GM08714 (cell line): ENCODE results near the gene PRR30.

Experiments used
- H3K4me3 ChIP-seq: fragments of 200-500 bp; sonication (Bioruptor generic); 2 replicates; pipeline ENCODE4 v1.5.1; 2014; ENCODE audit warnings: mild to moderate bottlenecking, low read length, inconsistent platforms
- ZNF274 ChIP-seq: IDR thresholded peaks from 2 replicates; pipeline ENCODE4 v1.6.1; 2012; ENCODE audit warnings: mild to moderate bottlenecking, low read depth, low read length

Gene PRR30

GRCh38 chr2:27089111-27089954 lies 49.9 kb downstream of the PRR30 start:
- no peak overlapping the region for H3K4me3 ChIP-seq
- no peak for TF ChIP-seq ZNF274

- no peak overlapping the region for H3K4me3 ChIP-seq
- TF ChIP-seq ZNF274: no peak
Observed at GRCh38 chr2:27088634-27089033, 50.6 kb downstream of the PRR30 start.

DNA sequence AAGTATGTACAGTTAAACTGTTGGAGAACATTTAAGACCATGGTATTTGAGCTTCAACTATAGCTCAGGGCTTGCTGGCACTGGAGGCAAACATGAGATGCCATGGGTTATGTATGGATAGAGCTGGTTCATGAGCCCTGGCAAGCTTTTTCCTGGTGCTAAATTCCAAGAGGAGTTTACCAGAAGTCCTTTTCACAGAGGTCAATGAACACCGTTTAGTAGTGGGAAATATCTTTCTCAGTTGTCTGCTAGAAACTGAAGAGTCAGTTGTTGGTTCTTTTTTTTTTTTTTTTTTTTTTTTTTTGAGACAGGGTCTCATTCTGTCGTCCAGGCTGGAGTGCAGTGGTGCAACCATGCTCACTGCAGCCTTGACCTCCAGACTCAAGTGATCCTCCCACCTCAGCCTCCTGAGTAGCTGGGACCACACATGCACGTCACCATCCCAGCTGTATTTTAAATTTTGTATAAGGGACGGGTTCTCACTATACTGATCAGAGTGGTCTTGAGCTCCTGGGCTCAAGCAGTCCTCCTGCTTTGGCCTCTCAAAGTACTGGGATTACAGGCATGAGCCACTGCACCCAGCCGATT lies 51.3 kb downstream of the PRR30 start:
- no peak overlapping the region for H3K4me3 ChIP-seq
- TF ChIP-seq ZNF274: no peak
